Fibroblast of lung (primary cell): ENCODE data around the gene POC1B. TPM values are rescaled to one million over a fixed set of nuclear protein-coding genes. Genes with fewer than 3 reads are reported as not detected.
A peak's percentile ranks its signal among the peaks of the same experiment; 100 is the strongest.

ENCODE experiments used
- DNase-seq, 2 donors: peaks; one replicate each; pipeline versions ENCODE4 v3.0.0 to v3.0.0-alpha.2; 2010; ENCODE audit warnings: low read depth in 2 of 2
- H2AFZ ChIP-seq: 2 replicates; pipeline ENCODE4 v1.5.1; 2012; ENCODE audit warnings: low read length, control low read depth, inconsistent platforms
- H3K27ac ChIP-seq: 2 replicates; pipeline ENCODE4 v1.5.1; 2011; ENCODE audit warnings: low read length, control low read depth; ENCODE audit not compliant: insufficient read depth
- H3K27me3 ChIP-seq: 2 replicates; pipeline ENCODE4 v1.5.1; 2011; ENCODE audit warnings: mild to moderate bottlenecking, low read length; ENCODE audit not compliant: control insufficient read depth, insufficient read depth
- H3K36me3 ChIP-seq: 2 replicates; pipeline ENCODE4 v1.5.1; 2011; ENCODE audit warnings: low read length; ENCODE audit not compliant: control insufficient read depth, insufficient read depth
- H3K4me1 ChIP-seq: 2 replicates; pipeline ENCODE4 v1.5.1; 2011; ENCODE audit warnings: low read length; ENCODE audit not compliant: control insufficient read depth, insufficient read depth; ENCODE audit errors: extremely low read depth
- H3K4me2 ChIP-seq: 2 replicates; pipeline ENCODE4 v1.5.1; 2011; ENCODE audit warnings: low read length, control low read depth; ENCODE audit not compliant: insufficient read depth; ENCODE audit errors: extremely low read depth
- H3K4me3 ChIP-seq, 4 experiments: fragments of 200-600 bp in 1 of 4; sonication (generic) in 1 of 4; replicated peaks in 1 of 4; 2 replicates each; pipeline ENCODE4 v1.5.1; 2011 to 2016; ENCODE audit warnings: low read length in 4 of 4, low read depth in 3 of 4, mild to moderate bottlenecking in 3 of 4, control low read depth in 2 of 4, inconsistent platforms in 1 of 4, mixed read lengths in 1 of 4; ENCODE audit not compliant: insufficient read depth in 1 of 4; ENCODE audit errors: control extremely low read depth in 1 of 4
- H3K79me2 ChIP-seq: 2 replicates; pipeline ENCODE4 v1.5.1; 2012; ENCODE audit warnings: mild to moderate bottlenecking, low read length, inconsistent platforms; ENCODE audit not compliant: control insufficient read depth, insufficient read depth
- H3K9ac ChIP-seq: 2 replicates; pipeline ENCODE4 v1.5.1; 2011; ENCODE audit warnings: mild to moderate bottlenecking, low read length, control low read depth; ENCODE audit not compliant: insufficient read depth
- H3K9me3 ChIP-seq: 2 replicates; pipeline ENCODE4 v1.5.1; 2012; ENCODE audit warnings: low read depth, low read length; ENCODE audit not compliant: control insufficient read depth, insufficient read depth
- H4K20me1 ChIP-seq: 2 replicates; pipeline ENCODE4 v1.5.1; 2011; ENCODE audit warnings: low read length; ENCODE audit not compliant: control insufficient read depth, insufficient read depth; ENCODE audit errors: extremely low read depth
- EZH2 ChIP-seq: IDR thresholded peaks from 2 replicates; pipeline ENCODE4 v1.5.1; 2012; ENCODE audit warnings: low read length, control low read depth, mild to moderate bottlenecking; ENCODE audit errors: missing control alignments
- polyA plus RNA-seq, 2 donors: library from polyadenylated mRNA; depleted of rRNA in 1 of 2; stranded (reverse) in 1 of 2; unstranded in 1 of 2; fragments of >200 nt; gene quantifications; 2 replicates each; pipeline ENCODE4 v1.2.1, GENCODE V29; 2011 to 2012; ENCODE audit warnings: missing spikeins in 1 of 2
- total RNA-seq: library from RNA; depleted of rRNA; stranded (reverse); fragments of >200 nt; gene quantifications from 2 replicates; pipeline ENCODE4 v1.2.1, GENCODE V29; 2014
- TF ChIP-seq, protein P1 (sequence below), 2 donors: IDR thresholded peaks in 1 of 2; conservative IDR thresholded peaks in 1 of 2; 1 replicate in 1 of 2; 2 replicates in 1 of 2; pipeline ENCODE4 v1.5.1; 2011 to 2012; ENCODE audit warnings: low read length in 2 of 2, control low read depth in 1 of 2, inconsistent platforms in 1 of 2, low read depth in 1 of 2, mild to moderate bottlenecking in 1 of 2

The POC1B gene
- total and polyA plus RNA-seq, 2 donors (not counting 1 experiment from before 2014, with no cell fraction given) = 10.2 to 16.7 TPM

DNA sequence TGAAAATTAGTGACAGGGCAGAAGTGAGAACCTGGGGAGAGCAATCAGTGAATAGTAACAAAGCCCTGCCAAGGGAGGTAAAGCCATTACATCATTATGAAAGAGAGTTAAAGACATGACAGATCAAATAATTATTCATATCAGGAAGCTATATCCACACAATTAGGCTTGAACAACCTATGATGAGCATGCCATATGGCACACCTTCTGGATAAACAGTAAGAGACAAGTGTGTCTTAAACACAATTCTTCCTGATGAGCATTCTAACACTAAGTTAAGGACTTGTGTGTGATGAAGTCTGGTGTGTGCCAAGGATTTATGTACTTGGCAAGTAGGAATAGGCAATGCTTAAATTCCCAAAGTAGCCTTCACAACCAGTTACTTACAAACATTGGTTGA, 77.3 kb downstream of the POC1B start:
- H2AFZ ChIP-seq = no peak overlapping the region
- no peak overlapping the region for H3K27ac ChIP-seq
- H3K4me1 ChIP-seq = peaks cover 9% of the 10 kb centered on the region
- H3K79me2 ChIP-seq = no peaks in the 10 kb centered on the region
- DNase-seq = no peak
- no peak for TF ChIP-seq EZH2
- no peak overlapping the region for H3K9ac ChIP-seq
- H3K9me3 ChIP-seq = no peaks in the 10 kb centered on the region
- no peak overlapping the region for H3K4me2 ChIP-seq
- no peaks in the 10 kb centered on the region for H4K20me1 ChIP-seq
- H3K27me3 ChIP-seq = no peaks in the 10 kb centered on the region
- no peaks in the 10 kb centered on the region for H3K36me3 ChIP-seq
- H3K4me3 ChIP-seq = no peak overlapping the region

DNA sequence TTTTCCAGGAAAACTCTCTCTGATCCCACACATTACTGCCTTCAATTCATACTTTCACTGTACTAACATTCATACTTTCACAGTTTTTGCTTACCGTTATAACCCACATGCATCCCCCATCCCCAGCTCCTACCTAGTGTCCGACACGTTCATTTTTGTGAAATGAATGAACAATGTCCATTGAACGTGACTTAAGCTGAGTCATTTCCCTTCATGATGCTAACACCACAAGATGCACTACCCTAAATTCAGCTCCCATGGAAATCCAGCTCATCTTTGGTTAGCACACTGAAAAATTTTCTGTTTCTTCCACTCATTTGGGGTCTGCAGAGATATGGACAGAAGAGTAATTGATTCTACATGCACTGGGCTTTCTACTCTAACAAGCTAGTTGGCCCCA, 85.9 kb downstream of the POC1B start:
- DNase-seq = peak; percentile 38 to 66
- H3K9me3 ChIP-seq = no peaks in the 10 kb centered on the region
- H3K36me3 ChIP-seq = no peaks in the 10 kb centered on the region
- no peaks in the 10 kb centered on the region for H3K79me2 ChIP-seq
- TF ChIP-seq, protein P1, sequence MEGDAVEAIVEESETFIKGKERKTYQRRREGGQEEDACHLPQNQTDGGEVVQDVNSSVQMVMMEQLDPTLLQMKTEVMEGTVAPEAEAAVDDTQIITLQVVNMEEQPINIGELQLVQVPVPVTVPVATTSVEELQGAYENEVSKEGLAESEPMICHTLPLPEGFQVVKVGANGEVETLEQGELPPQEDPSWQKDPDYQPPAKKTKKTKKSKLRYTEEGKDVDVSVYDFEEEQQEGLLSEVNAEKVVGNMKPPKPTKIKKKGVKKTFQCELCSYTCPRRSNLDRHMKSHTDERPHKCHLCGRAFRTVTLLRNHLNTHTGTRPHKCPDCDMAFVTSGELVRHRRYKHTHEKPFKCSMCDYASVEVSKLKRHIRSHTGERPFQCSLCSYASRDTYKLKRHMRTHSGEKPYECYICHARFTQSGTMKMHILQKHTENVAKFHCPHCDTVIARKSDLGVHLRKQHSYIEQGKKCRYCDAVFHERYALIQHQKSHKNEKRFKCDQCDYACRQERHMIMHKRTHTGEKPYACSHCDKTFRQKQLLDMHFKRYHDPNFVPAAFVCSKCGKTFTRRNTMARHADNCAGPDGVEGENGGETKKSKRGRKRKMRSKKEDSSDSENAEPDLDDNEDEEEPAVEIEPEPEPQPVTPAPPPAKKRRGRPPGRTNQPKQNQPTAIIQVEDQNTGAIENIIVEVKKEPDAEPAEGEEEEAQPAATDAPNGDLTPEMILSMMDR (conservative IDR thresholded peaks at IDR 0.05 in 1 of 2, IDR thresholded peaks at IDR 0.05 in 1 of 2; ENCODE audit: low read depth in 1 of 2, low read length in 2 of 2) = no peak
- H3K27me3 ChIP-seq = no peaks in the 10 kb centered on the region
- no peaks in the 10 kb centered on the region for H4K20me1 ChIP-seq
- no peak overlapping the region for H3K4me2 ChIP-seq
- H3K4me1 ChIP-seq = peaks cover 2% of the 10 kb centered on the region
- no peak overlapping the region for H3K9ac ChIP-seq
- no peak overlapping the region for H2AFZ ChIP-seq
- no peak overlapping the region for H3K4me3 ChIP-seq
- H3K27ac ChIP-seq = no peak overlapping the region

DNA sequence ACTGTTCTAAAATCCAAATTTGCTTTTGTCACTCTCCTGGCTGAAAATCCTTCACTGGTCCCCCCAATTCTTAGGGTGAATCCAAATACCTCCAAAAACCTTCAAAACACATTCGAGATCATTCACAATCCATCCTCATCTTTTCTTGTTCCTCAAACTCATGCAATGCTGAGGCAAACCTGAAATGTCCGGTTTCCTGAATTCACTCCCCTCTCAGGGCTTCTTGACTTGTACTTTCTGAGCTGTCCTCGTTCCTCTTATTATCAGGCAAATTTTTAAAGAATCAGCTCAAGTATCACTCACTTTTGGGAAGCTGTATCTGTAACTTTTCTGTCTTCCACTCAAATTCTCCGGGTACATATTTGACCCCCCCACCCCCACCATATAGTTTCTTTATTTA, 88.6 kb downstream of the POC1B start:
- Histone ChIP-seq H2AFZ (no peak overlapping the region), H3K79me2 (no peaks in the 10 kb centered on the region), H3K27ac (no peak overlapping the region), H3K4me2 (no peak overlapping the region), H3K9ac (no peak overlapping the region), H3K4me3 (no peak overlapping the region), H4K20me1 (no peaks in the 10 kb centered on the region), H3K9me3 (no peaks in the 10 kb centered on the region), H3K27me3 (no peaks in the 10 kb centered on the region), H3K36me3 (no peaks in the 10 kb centered on the region), H3K4me1 (peaks cover 2% of the 10 kb centered on the region)
- DNase-seq = no peak
- TF ChIP-seq, protein P1 (conservative IDR thresholded peaks at IDR 0.05 in 1 of 2, IDR thresholded peaks at IDR 0.05 in 1 of 2; ENCODE audit: low read depth in 1 of 2, low read length in 2 of 2) = no peak
- no peak for TF ChIP-seq EZH2
